ENCODE measurements around the gene MRAS. TPM values are rescaled to one million over a fixed set of nuclear protein-coding genes. Genes with fewer than 3 reads are reported as not detected.
A peak's percentile ranks its signal among the peaks of the same experiment; 100 is the strongest.

Gene MRAS
- total RNA-seq, 6 experiments from 2014 or later, result 2.5 to 7.9 (median 6.9) TPM

DNA sequence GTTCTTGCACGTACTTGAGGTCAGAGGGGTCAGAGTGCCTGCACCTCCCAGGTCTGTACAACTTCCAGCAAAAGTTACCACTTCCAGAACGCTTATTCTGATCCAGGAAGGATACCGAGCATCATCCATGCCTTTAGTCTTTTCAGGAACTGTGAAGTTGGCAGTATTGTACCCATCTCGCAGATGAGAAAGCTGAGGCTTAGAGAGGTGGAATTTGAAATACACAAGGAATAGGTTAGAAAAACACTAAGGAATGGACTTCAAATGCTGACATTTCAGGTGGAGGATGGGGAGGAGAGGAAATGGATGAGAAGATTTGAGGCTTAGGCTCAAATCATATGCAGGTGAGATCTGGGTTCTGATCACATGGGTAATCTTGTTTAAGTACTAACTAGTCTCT lies 97.3 kb downstream of the MRAS start:
- H3K4me1 ChIP-seq, result no peaks in the 10 kb centered on the region
- no peaks in the 10 kb centered on the region for H3K9me3 ChIP-seq
- WGBS (ENCODE audit: insufficient coverage, low coverage, low lambda C conversion rate, missing lambda C conversion rate), result 79% methylated on average over 4 of the region's 4 CpGs
- no peak overlapping the region for H3K4me3 ChIP-seq
- H3K27me3 ChIP-seq, result no peaks in the 10 kb centered on the region
- DNase-seq (no peak), ATAC-seq (no peak)
- no peak for TF ChIP-seq POLR2A (IDR thresholded peaks at IDR 0.05)
- TF ChIP-seq, protein P1, sequence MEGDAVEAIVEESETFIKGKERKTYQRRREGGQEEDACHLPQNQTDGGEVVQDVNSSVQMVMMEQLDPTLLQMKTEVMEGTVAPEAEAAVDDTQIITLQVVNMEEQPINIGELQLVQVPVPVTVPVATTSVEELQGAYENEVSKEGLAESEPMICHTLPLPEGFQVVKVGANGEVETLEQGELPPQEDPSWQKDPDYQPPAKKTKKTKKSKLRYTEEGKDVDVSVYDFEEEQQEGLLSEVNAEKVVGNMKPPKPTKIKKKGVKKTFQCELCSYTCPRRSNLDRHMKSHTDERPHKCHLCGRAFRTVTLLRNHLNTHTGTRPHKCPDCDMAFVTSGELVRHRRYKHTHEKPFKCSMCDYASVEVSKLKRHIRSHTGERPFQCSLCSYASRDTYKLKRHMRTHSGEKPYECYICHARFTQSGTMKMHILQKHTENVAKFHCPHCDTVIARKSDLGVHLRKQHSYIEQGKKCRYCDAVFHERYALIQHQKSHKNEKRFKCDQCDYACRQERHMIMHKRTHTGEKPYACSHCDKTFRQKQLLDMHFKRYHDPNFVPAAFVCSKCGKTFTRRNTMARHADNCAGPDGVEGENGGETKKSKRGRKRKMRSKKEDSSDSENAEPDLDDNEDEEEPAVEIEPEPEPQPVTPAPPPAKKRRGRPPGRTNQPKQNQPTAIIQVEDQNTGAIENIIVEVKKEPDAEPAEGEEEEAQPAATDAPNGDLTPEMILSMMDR (IDR thresholded peaks at IDR 0.05), result no peak
- no peak overlapping the region for H3K27ac ChIP-seq
- intact Hi-C loops (cut with DNase I), result no loop called here
- H3K36me3 ChIP-seq, result no peaks in the 10 kb centered on the region

DNA sequence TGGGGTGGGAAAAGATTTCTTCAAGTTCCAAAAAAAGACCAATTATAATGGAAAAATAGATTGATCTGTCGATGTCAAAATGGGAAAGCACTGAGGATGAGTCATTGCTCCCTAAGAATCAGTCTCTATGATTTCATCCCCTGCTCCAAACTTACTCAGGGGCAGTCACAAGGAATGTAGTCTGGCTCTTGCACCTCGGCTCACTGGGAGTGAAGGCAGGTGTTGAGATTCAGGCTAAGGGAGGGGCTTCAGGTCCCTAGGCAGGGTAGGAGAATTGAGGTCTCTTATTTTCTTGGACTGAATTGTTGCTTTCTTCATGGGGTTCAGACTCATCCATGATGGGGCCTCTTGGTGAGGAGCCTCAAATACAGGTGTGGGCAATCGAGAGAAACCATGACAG lies 100.3 kb downstream of the MRAS start:
- Histone ChIP-seq H3K27me3 (no peaks in the 10 kb centered on the region), H3K9me3 (no peaks in the 10 kb centered on the region), H3K36me3 (no peaks in the 10 kb centered on the region), H3K4me3 (no peak overlapping the region), H3K27ac (no peak overlapping the region), H3K4me1 (no peaks in the 10 kb centered on the region)
- DNase-seq (no peak), ATAC-seq (no peak)
- no peak for TF ChIP-seq POLR2A (IDR thresholded peaks at IDR 0.05)
- TF ChIP-seq, protein P1 (IDR thresholded peaks at IDR 0.05), result no peak
- intact Hi-C loops (cut with DNase I), result no loop called here
- 73% methylated on average over 2 of the region's 3 CpGs for WGBS (ENCODE audit: insufficient coverage, low coverage, low lambda C conversion rate, missing lambda C conversion rate)

DNA sequence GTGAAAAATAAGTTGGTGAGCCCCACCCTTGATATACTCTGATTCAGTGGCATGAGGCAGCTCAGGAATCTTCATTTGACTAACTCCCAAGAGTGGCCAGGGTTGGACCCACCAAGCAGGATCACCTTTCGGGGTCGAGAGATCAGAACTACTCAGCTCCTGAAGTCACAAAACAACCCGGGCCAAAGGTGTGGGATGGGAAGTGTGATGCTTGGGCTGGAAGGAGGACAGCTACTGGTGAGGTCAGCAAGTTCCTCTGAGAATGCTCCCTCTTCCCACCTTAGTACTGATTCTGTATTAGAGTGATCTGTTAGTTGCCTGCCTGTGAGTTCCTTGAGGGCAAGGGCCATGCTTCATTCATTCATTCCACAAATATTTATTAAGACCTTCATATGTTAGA lies 101.1 kb downstream of the MRAS start:
- no peaks in the 10 kb centered on the region for H3K36me3 ChIP-seq
- no peaks in the 10 kb centered on the region for H3K9me3 ChIP-seq
- DNase-seq (peak in 1 of 3 donors; percentile 10), ATAC-seq (no peak)
- no peak overlapping the region for H3K4me3 ChIP-seq
- H3K27me3 ChIP-seq, result no peaks in the 10 kb centered on the region
- H3K27ac ChIP-seq, result no peak overlapping the region
- intact Hi-C loops (cut with DNase I), result no loop called here
- 88% methylated on average over 2 of the region's 3 CpGs for WGBS (ENCODE audit: insufficient coverage, low coverage, low lambda C conversion rate, missing lambda C conversion rate)
- H3K4me1 ChIP-seq, result no peaks in the 10 kb centered on the region
- TF ChIP-seq, protein P1 (IDR thresholded peaks at IDR 0.05), result no peak
- TF ChIP-seq POLR2A (IDR thresholded peaks at IDR 0.05), result no peak

DNA sequence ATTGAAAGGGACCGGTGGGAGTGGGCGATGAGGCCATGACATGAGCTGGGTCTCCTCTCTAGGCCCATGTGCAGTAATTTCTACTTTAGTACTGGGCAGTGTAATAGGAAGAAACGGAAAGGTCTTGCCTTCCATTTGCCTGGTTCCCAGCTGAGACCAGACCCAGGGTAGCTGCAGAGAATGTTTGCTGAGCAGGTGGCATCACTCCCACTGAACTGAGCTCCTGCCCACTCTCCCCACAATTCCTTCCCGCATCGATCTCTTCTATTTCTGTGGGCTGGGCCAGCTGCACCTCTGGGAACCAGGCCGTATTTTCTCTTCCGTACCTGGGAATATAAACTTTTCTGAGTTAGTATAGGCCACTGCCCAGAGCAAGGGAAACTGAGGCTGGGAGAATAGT lies 101.8 kb downstream of the MRAS start:
- DNase-seq, result no peak
- no peak for ATAC-seq
- 86% methylated on average over 7 of the region's 7 CpGs for WGBS (ENCODE audit: insufficient coverage, low coverage, low lambda C conversion rate, missing lambda C conversion rate)
- Histone ChIP-seq H3K9me3 (no peaks in the 10 kb centered on the region), H3K4me3 (no peak overlapping the region), H3K27me3 (no peaks in the 10 kb centered on the region), H3K36me3 (no peaks in the 10 kb centered on the region), H3K27ac (no peak overlapping the region), H3K4me1 (no peaks in the 10 kb centered on the region)
- no peak for TF ChIP-seq POLR2A (IDR thresholded peaks at IDR 0.05)
- intact Hi-C loops (cut with DNase I), result no loop called here

DNA sequence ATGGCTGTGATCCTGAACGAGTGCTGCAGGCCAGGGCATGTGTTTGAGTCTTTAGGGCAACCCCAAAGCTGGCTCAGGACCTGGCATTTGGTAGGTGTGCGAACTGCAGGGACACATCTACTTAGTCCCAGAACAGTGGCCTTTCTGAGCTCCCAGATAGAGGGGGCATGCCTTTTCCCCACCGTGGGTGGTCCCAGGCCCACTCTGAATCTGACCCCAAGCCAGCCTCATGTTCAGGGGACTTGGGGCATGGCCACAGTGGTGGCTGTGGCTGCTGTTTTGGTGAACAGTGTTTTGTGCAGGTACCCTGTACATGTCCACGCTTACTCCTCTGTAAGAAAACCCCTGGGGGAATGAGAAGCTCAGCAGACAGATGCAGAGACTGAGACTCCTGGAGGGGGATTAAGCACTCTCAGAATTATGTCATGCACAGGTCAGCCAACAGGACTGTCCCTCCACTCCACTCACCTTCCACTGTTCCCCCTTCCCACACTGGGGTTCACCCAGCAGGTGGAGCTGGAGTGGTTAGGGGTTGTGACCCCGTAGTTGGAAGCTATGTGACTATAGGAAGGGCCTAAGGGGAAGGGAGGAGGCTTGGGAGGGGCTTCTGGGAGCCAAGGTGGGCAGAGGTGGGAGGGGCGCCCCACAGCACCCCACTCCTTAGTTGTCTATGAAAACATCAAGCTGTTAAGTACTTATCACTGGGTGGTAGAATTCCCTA lies 102.5 kb downstream of the MRAS start:
- Histone ChIP-seq H3K36me3 (no peaks in the 10 kb centered on the region), H3K27me3 (no peaks in the 10 kb centered on the region), H3K27ac (no peak overlapping the region), H3K4me3 (no peak overlapping the region), H3K4me1 (no peaks in the 10 kb centered on the region), H3K9me3 (no peaks in the 10 kb centered on the region)
- intact Hi-C loops (cut with DNase I), result no loop called here
- DNase-seq (no peak), ATAC-seq (peak in 1 of 4 donors; percentile 12)
- WGBS (ENCODE audit: insufficient coverage, low coverage, low lambda C conversion rate, missing lambda C conversion rate), result 50% methylated on average over 2 of the region's 6 CpGs
- no peak for TF ChIP-seq POLR2A (IDR thresholded peaks at IDR 0.05)
- TF ChIP-seq, protein P1 (IDR thresholded peaks at IDR 0.05), result no peak
